HG02885 (cell line): ENCODE results near the gene SPPL3.
"Not testable (repeated sequence)": the region's sequence is repeated elsewhere in the genome, so short reads cannot be mapped to it uniquely, and the experiment has no call there.

Source experiments
- ATAC-seq: cut with Tn5 transposase; IDR thresholded peaks from one replicate; pipeline ENCODE4 v1.9.1; 2021; ENCODE audit warnings: mild to moderate bottlenecking; ENCODE audit not compliant: unreplicated experiment, poor library complexity

The SPPL3 gene

DNA sequence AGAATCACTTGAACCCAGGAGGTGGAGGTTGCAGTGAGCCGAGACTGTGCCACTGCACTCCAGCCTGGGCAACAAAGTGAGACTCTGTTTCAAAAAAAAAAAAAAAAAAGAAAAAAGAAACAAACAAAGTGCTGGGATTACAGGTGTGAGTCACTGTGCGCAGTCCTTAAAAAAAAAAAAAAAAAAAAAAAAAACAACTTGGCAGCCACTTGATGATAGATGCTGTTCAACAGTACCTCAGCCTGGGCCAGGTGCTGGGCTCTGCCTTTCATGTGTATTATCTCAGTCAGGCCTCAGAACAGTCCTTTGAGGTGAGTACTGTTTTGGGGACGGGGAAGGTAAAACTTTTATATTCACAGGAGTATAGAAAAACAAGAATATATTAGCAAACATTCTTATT is 169.0 kb downstream of the SPPL3 start:
- no peak for ATAC-seq

GRCh38 chr12:120734210-120734609 is 169.9 kb downstream of the SPPL3 start:
- ATAC-seq, result no peak

DNA sequence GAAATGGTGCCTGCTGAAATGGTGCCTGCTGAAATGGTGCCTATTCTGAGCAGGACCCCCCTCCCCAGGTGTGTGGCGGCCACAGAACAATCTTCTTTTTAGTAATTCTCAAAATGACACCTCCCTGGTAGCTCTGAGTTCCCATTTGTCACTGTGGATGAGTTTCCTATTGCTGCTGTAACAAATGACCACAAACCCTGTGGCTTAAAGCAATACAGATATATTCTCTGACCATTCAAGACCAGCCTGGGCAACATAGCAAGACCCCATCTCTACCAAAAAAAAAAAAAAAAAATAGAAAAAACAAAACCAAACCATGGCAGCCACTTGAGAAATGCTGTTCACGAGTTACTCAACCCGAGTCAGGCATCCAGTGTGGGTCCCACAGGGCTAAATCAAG is 170.6 kb downstream of the SPPL3 start:
- ATAC-seq, result no peak

- ATAC-seq, result not testable (repeated sequence)
These were observed 172.0 kb downstream of the SPPL3 start for GRCh38 chr12:120732198-120732597.

- no peak for ATAC-seq
These were observed 177.2 kb downstream of the SPPL3 start for GRCh38 chr12:120726961-120727360.

DNA sequence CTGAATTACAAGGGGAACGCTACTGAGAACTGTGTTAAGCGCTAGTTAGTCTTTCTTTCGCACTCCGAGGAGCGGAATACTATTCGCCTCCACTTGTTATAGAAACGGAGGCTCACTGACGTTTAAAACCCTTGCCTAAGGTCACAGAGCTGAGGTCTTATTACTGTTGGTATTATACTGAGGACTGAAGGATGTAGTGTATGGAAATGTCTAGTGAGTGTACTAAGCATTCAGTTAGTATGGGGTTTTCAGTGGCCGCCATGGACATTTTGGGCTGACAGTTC is 177.7 kb downstream of the SPPL3 start:
- ATAC-seq, result no peak

DNA sequence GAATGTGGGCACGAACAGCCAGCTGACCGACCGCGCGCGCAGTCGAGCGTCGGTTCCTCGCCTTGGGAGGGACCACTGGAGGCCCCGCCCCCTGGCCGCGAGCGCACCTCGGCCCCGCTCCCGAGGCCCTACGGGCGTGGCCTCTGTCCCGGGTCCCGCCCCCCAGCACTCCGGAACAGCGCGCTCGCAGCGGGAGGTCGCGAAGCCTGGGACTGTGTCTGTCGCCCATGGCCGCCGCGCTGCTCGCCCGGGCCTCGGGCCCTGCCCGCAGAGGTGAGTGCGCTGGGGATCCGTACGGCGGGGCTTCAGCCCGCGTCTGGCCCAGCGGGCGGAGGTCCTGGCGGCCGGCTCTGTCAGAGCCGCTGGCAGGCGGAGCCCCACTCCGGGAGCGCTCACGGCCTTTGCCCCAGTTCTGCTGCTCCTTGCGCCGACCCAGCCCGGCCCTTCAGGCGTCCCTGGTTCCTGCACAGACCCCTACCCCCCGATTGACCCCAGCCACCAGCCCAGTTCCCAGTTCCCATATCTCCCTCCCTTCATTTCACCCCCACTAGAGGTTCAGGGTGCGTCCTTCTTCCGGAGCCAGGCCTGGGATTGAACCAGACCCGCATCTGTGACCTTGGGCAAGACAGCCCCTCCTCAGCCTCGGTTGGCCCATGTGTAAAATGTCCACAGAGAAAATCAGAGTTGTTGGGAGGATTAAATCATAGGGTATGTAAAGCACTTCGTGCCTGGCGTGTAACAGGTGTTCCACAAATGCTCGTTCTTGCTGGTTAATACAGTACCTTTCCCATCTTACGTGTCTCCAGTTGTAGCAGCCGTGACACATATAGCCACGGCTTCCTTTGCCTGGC is 178.3 kb downstream of the SPPL3 start, which contains the start of gene ACADS:
TSS of gene ACADS (plus strand) at position 168 of the 851 bp plus-strand sequence. CDS start at position 228, 60 bp downstream.
- ATAC-seq, result peak; percentile 96

- no peak for ATAC-seq
These were observed 179.0 kb downstream of the SPPL3 start for GRCh38 chr12:120725151-120725658.

GRCh38 chr12:120724720-120725119 is 179.4 kb downstream of the SPPL3 start:
- no peak for ATAC-seq

- ATAC-seq, result no peak
These were observed 181.4 kb downstream of the SPPL3 start for GRCh38 chr12:120722784-120723183.

- ATAC-seq, result no peak
These were observed 182.3 kb downstream of the SPPL3 start for GRCh38 chr12:120721866-120722265.

DNA sequence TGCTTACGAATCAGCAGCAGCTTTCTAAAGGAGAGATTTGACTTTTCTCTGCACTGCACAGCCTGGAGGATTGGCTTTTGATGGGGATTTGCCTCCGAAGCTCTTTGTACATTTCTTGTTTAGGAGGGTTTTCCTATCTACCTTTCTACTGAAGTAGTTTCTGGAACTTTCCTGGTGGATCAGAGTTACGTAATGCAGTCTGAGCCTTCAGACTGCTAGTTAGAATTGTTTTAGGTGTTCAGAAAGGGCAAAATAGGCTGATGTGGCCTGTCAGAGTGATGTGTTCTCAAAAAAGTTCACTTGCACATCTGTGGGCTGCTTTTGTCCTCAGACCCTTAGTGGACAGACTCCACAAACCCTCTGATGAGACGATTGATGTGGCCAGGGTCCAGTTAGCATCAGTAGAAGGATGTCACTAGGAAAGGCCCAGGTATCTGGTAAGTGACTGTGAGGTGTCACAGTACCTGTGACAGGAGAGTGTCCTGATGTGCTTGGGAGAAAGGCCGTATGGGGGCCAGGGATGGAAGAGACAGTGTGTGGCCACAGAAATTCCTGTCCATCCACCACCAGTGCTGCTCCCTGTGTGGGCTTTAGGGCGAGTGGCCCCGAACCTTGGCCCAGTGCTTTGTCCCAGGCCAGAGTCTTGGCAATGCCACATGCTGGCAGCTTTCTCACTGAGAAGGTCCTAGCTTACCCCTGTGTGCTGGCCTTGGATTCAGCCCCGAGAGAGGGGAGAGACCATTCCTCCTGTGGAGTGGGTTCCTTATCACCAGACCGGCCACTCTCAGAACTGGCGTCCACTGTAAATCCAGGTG is 183.0 kb downstream of the SPPL3 start:
- ATAC-seq, result no peak

DNA sequence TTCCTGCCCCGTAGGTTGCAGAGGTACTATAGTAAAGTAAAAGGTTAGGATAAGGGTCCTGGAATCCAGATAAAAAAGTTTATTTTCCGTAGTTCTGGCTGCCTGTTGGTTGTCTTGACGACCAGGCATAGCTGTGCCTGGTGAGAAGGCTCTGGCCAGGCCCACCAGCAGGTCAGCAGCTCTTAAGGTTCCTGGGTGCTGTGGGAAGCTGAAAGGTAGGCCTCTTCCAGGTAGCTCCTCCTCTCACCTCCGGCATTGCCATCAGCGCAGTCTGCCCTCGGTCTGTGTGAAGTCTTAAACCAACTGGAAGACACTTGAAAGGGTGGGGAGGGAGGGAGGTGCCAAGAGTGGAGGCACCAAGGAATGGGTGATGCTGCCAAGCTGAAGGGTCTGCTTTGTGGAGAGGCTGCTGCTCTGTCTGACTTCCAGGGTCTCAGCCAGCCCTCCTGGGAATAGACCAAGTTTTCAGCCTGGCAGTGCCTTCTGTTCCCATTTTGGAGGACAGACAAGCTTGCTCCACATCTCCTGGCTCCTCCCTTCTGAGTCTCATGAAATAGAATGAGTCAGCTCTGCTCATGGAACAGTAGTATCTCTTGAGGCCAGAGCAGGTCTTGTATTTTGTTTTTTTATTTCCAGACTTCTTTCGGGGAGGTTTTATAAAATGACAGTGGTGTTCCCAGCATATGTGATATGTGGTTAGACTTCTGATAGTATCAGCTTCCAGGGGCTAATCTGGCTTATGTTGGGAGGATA is 183.7 kb downstream of the SPPL3 start:
- no peak for ATAC-seq

DNA sequence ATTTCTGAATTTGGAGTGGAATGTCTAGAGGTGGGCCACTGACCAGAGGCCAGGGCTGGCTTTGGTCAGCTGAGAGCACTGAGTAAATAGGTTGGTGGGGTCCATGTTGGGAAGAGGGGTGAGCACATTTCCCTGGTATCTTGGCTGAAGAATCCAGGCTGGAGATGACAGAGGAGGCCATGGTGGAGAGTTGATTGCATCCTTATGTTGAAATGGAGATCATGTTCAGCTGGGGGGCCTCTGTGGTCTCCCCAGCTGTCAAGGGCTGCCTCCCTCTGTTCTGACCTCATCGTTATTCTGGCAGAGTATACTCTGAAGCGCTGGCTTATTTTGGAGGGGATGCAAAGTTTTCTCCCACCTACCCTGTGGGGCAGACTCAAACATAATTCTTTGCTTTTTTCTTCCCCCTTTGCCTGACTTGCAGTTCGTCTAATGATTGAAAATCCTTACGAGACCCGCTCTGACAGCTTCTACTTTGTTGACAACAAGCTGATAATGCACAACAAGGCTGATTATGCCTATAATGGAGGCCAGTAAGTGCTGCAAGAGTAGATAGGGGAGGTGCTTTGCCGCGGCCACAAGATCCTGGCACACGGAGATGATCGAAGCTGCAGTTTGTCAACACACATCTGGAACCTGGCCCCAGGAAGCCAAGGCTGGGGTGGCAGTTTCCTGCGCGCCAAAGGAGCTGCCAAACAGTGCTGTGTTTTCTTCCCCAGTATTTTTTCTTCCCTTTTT is 184.5 kb downstream of the SPPL3 start:
- no peak for ATAC-seq

GRCh38 chr12:120719072-120719471 is 185.1 kb downstream of the SPPL3 start:
- ATAC-seq, result no peak

DNA sequence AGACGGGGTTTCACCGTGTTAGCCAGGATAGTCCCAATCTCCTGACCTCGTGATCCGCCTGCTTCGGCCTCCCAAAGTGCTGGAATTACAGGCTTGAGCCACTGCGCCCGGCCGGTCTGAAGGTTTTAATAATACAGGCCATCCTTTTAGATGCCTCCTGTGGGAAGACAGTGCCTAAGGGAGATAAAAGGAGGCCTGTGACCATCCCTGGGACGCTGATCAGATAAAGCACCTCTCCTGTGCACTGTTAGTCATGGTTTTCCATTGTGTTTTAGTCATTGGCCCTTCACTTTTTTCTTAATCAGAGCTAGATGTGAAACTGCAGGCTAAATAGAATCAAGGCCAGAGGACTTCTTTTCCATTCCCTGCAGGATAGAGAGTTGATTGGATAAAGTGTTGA is 186.1 kb downstream of the SPPL3 start:
- no peak for ATAC-seq

DNA sequence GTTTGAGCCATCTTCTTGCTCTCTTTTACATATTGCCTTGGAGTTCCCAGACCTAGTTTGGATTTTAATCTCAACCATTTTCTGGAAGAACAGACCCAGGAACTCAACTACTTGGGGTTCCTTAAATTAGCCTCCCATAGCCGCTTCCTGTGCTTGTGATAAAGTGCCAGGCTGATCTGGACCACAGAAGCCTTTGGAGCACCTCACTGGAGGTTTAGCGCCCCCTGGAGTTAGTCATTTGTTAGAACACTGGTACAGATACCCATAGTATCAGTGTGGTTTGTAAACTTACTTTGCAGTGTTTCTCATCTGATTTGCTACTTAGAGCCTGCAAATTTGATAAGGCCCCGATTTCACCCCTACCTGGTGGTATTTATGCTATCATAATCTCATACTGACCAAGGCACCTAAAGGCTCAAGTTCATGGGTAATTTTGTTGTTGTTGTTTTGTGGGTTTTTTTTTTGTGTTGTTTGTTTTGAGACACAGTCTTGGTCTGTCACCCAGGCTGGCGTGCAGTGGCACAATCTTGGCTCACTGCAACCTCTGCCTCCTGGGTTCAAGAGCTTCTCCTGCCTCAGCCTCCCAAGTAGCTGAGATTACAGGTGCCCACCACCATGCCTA is 190.2 kb downstream of the SPPL3 start:
- no peak for ATAC-seq

DNA sequence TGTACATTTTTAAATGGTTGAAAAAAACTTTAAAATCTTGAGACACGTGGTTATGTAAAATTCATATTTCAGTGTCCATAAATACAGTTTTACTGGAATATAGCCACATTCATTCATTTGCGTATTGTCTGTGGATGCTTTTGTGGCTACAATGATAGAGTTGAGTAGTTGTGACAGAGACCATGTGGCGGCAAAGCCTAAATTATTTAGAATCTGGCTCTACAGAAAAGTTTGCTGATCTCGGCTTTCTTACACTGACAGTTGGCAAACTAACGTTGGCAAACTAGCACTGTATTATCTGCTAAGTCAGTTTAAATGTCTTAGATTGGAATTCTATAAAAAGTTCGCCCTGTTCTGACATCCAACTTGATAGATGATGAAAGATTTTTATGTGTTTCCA is 191.5 kb downstream of the SPPL3 start:
- no peak for ATAC-seq
